A549 (cell line): ENCODE measurements around the gene CTNS. TPM values are rescaled to one million over a fixed set of nuclear protein-coding genes. Genes with fewer than 3 reads are reported as not detected.

Experiments used
- ATAC-seq, 2 experiments: fragments of 200-7000 bp in 1 of 2; fragments of >200 bp in 1 of 2; cut with Nextera tagmentation in 1 of 2; cut with Tn5 transposase in 1 of 2; 3 replicates each; pipeline versions ENCODE4 v1.8.0 to v1.9.1; 2018 to 2020; ENCODE audit warnings: mild to moderate bottlenecking in 1 of 2, moderate library complexity in 1 of 2
- CTCF ChIA-PET: fragments of 300-600 bp; sonication (Branson Sonifier 250); formaldehyde crosslinking; extraction: SDS; loops from one replicate; lab custom pipeline; 2021; ENCODE audit warnings: antibody characterized with exemption, inconsistent platforms; lab: Yijun Ruan, JAX
- POLR2A ChIA-PET: fragments of 350-600 bp; formaldehyde crosslinking; extraction: SDS; loops from one replicate; lab custom pipeline; 2021; ENCODE audit warnings: antibody characterized with exemption, inconsistent platforms; lab: Yijun Ruan, JAX
- DNase-seq, 2 experiments: peaks; one replicate each; pipeline versions ENCODE4 v3.0.0 to v3.0.0-alpha.2; 2011 to 2016; ENCODE audit warnings: low read depth in 1 of 2, low spot score in 1 of 2
- FAIRE-seq: peaks from 2 replicates; lab custom pipeline; 2011; peaks lifted over from hg19 to GRCh38; lab: Jason Lieb, UNC
- H3K27ac ChIP-seq, 2 experiments: fragments of >200 bp; sonication (Bioruptor Twin); formaldehyde crosslinking; 3 replicates each; pipeline ENCODE4 v1.5.1; 2016 to 2017
- H3K4me1 ChIP-seq: fragments of >200 bp; sonication (Bioruptor Twin); formaldehyde crosslinking; 3 replicates; pipeline ENCODE4 v1.6.1; 2016
- H3K4me2 ChIP-seq: fragments of >200 bp; sonication (Bioruptor Twin); formaldehyde crosslinking; 3 replicates; pipeline ENCODE4 v1.6.1; 2016
- H3K4me3 ChIP-seq: fragments of >200 bp; sonication (Bioruptor Twin); formaldehyde crosslinking; 3 replicates; pipeline ENCODE4 v1.5.1; 2016
- H3K9me3 ChIP-seq: fragments of >200 bp; sonication (Bioruptor Twin); formaldehyde crosslinking; 3 replicates; pipeline ENCODE4 v1.6.1; 2016
- CHD4 ChIP-seq: fragments of 200-600 bp; sonication (generic); IDR thresholded peaks from 2 replicates; pipeline ENCODE4 v1.6.1; 2016; ENCODE audit warnings: antibody characterized with exemption, mild to moderate bottlenecking, borderline replicate concordance
- EHF ChIP-seq: fragments of 250-450 bp; sonication (Bioruptor Pico); IDR thresholded peaks from 2 replicates; pipeline ENCODE4 v1.5.0; 2020; ENCODE audit warnings: mild to moderate bottlenecking
- EHMT2 ChIP-seq: fragments of 200-600 bp; sonication (generic); IDR thresholded peaks from 2 replicates; pipeline ENCODE4 v1.6.1; 2016; ENCODE audit warnings: antibody characterized with exemption, low read depth, mild to moderate bottlenecking, moderate library complexity
- ESRRA ChIP-seq: fragments of 150-350 bp; IDR thresholded peaks from 2 replicates; pipeline ENCODE4 v1.6.1; 2014; ENCODE audit warnings: mild to moderate bottlenecking, low read length, borderline replicate concordance
- FOSB ChIP-seq: fragments of 250-450 bp; sonication (Bioruptor Pico); IDR thresholded peaks from 2 replicates; pipeline ENCODE4 v1.5.0; 2020; ENCODE audit warnings: mild to moderate bottlenecking, moderate library complexity
- HDAC2 ChIP-seq: fragments of 200-600 bp; sonication (generic); IDR thresholded peaks from 2 replicates; pipeline ENCODE4 v1.6.1; 2016
- HEYL ChIP-seq: fragments of 250-450 bp; sonication (Bioruptor Pico); IDR thresholded peaks from 2 replicates; pipeline ENCODE4 v1.8.0; 2021; ENCODE audit warnings: mild to moderate bottlenecking, moderate library complexity
- MAFK ChIP-seq: fragments of 450-650 bp; IDR thresholded peaks from 2 replicates; pipeline ENCODE4 v1.6.1; 2014; ENCODE audit not compliant: partially characterized antibody
- NFE2L2 ChIP-seq: fragments of 150-350 bp; conservative IDR thresholded peaks from 2 replicates; pipeline ENCODE4 v1.6.1; 2014; ENCODE audit warnings: low read length
- RFX5 ChIP-seq: fragments of 450-650 bp; IDR thresholded peaks from 2 replicates; pipeline ENCODE4 v1.7.1; 2014; ENCODE audit warnings: antibody characterized with exemption, mild to moderate bottlenecking, moderate library complexity
- ZC3H11A ChIP-seq: fragments of 450-650 bp; IDR thresholded peaks from 2 replicates; pipeline ENCODE4 v1.6.1; 2014; ENCODE audit warnings: antibody characterized with exemption, mild to moderate bottlenecking
- ZFP36 ChIP-seq: fragments of 450-650 bp; IDR thresholded peaks from 2 replicates; pipeline ENCODE4 v1.6.1; 2014; ENCODE audit warnings: borderline replicate concordance; ENCODE audit not compliant: partially characterized antibody
- WGBS: methylation state at CpG from one replicate; pipeline ENCODE4 v1.1.6; 2017; ENCODE audit errors: missing lambda C conversion rate; 5-methylcytosine and 5-hydroxymethylcytosine counted together
- polyA plus RNA-seq, 4 experiments: library from polyadenylated mRNA; depleted of rRNA in 3 of 4; stranded (reverse); fragments of >200 nt; fragmentation: RNase III in 1 of 4; extraction: RNeasy Plus Mini Kit Qiagen cat#74134 plus additional on column Dnase treatment in 1 of 4; gene quantifications; 2 replicates in 3 of 4; 3 replicates in 1 of 4; pipeline ENCODE4 v1.2.3, GENCODE V29; 2011 to 2017
- TF ChIP-seq, protein P1 (sequence below): IDR thresholded peaks from 2 replicates; pipeline ENCODE4 v1.6.1; 2012; ENCODE audit warnings: low read depth, borderline replicate concordance
- TF ChIP-seq, protein P2 (sequence below): fragments of 250-450 bp; sonication (Bioruptor Pico); IDR thresholded peaks from 2 replicates; pipeline ENCODE4 v1.5.0; 2021; ENCODE audit warnings: mild to moderate bottlenecking, moderate library complexity, borderline replicate concordance
- TF ChIP-seq, protein P3 (sequence below): IDR thresholded peaks from 2 replicates; pipeline ENCODE4 v1.6.1; 2012
- TF ChIP-seq, protein P4 (sequence below): fragments of 450-650 bp; IDR thresholded peaks from 2 replicates; pipeline ENCODE4 v1.6.1; 2014; ENCODE audit warnings: antibody characterized with exemption
- TF ChIP-seq, protein P5 (sequence below): fragments of 200-600 bp; sonication (generic); IDR thresholded peaks from 2 replicates; pipeline ENCODE4 v1.6.1; 2016; ENCODE audit warnings: antibody characterized with exemption, mild to moderate bottlenecking, moderate library complexity

The CTNS gene
- polyA plus RNA-seq, 2 of the 4 experiments (the other 2 are of a cell fraction), result 6.5 to 20.3 TPM

DNA sequence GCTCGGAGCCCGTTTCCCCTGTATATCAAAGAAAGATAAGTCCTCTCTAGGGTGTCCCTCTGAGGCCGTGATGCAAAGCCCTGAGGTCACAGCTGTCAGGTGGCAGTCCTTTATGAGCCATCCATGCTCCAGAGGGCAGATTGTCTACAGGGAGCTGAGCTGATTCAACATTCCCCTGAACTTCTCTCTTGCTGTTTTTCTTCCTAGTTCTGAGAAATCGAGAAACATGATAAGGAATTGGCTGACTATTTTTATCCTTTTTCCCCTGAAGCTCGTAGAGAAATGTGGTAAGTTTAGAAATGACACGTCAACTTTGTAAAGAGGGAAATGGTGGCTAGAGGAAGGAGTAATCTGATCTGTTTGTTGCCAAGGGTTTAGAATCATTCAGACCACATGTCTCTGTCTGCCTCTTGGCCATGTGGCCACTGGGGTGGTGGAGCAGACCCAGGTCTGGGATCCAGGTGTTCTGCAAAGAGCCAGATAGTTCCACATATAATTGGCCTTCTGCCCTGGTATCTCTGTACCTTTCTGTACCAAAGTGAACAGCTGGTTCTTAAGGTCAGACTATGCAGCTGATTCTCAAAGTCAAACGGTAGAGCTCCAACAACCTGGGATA is 3.5 kb downstream of the CTNS start:
- 81% methylated on average over 7 of the region's 7 CpGs for WGBS
- Histone ChIP-seq H3K27ac (no peak overlapping the region), H3K9me3 (no peaks in the 10 kb centered on the region), H3K4me1 (peaks cover 11% of the 10 kb centered on the region), H3K4me3 (no peak overlapping the region), H3K4me2 (no peak overlapping the region)
- POLR2A ChIA-PET, result no interaction called here
- FAIRE-seq, result peak; percentile 36
- TF ChIP-seq, protein P1, sequence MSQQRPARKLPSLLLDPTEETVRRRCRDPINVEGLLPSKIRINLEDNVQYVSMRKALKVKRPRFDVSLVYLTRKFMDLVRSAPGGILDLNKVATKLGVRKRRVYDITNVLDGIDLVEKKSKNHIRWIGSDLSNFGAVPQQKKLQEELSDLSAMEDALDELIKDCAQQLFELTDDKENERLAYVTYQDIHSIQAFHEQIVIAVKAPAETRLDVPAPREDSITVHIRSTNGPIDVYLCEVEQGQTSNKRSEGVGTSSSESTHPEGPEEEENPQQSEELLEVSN, result no peak
- TF ChIP-seq, protein P2, sequence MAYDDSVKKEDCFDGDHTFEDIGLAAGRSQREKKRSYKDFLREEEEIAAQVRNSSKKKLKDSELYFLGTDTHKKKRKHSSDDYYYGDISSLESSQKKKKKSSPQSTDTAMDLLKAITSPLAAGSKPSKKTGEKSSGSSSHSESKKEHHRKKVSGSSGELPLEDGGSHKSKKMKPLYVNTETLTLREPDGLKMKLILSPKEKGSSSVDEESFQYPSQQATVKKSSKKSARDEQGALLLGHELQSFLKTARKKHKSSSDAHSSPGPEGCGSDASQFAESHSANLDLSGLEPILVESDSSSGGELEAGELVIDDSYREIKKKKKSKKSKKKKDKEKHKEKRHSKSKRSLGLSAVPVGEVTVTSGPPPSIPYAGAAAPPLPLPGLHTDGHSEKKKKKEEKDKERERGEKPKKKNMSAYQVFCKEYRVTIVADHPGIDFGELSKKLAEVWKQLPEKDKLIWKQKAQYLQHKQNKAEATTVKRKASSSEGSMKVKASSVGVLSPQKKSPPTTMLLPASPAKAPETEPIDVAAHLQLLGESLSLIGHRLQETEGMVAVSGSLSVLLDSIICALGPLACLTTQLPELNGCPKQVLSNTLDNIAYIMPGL (CRISPR knock-in tag), result no peak
- CTCF ChIA-PET, result interaction anchor here (0.6 to 2.7 kb wide), 7 partner anchors 8 to 761 kb away, joined by 3 to 12 read pairs (median 4); no protein-coding TSS in a partner anchor
- no peak for ATAC-seq
- DNase-seq, result no peak

DNA sequence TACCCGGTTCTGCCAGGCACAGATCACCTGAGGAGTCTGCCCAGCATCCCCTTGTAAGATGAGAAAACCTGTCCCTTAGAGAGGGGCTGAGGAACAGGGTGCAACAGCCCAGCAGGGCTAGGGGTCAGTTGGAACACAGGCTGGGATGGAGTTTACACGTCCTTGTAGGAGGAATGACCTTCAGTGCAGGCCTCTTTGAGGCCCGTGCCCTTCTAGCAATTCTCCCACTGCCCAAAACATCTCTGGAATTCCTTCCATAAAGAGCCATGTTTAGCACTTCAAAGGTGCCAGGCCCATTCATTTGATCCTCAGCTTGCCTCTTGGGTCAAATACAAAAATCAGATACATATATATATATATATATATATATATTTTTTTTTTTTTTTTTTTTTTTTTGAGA is 4.5 kb downstream of the CTNS start:
- TF ChIP-seq ZFP36, result no peak
- no peak for TF ChIP-seq EHMT2
- TF ChIP-seq, protein P3, sequence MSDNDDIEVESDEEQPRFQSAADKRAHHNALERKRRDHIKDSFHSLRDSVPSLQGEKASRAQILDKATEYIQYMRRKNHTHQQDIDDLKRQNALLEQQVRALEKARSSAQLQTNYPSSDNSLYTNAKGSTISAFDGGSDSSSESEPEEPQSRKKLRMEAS, result no peak
- TF ChIP-seq EHF (CRISPR knock-in tag), result no peak
- TF ChIP-seq ZC3H11A, result no peak
- no peak for TF ChIP-seq HDAC2
- no peak for TF ChIP-seq NFE2L2
- TF ChIP-seq, protein P4, sequence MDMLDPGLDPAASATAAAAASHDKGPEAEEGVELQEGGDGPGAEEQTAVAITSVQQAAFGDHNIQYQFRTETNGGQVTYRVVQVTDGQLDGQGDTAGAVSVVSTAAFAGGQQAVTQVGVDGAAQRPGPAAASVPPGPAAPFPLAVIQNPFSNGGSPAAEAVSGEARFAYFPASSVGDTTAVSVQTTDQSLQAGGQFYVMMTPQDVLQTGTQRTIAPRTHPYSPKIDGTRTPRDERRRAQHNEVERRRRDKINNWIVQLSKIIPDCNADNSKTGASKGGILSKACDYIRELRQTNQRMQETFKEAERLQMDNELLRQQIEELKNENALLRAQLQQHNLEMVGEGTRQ, result no peak
- TF ChIP-seq FOSB (CRISPR knock-in tag), result no peak
- no peak for TF ChIP-seq HEYL (CRISPR knock-in tag)
- TF ChIP-seq, protein P5, sequence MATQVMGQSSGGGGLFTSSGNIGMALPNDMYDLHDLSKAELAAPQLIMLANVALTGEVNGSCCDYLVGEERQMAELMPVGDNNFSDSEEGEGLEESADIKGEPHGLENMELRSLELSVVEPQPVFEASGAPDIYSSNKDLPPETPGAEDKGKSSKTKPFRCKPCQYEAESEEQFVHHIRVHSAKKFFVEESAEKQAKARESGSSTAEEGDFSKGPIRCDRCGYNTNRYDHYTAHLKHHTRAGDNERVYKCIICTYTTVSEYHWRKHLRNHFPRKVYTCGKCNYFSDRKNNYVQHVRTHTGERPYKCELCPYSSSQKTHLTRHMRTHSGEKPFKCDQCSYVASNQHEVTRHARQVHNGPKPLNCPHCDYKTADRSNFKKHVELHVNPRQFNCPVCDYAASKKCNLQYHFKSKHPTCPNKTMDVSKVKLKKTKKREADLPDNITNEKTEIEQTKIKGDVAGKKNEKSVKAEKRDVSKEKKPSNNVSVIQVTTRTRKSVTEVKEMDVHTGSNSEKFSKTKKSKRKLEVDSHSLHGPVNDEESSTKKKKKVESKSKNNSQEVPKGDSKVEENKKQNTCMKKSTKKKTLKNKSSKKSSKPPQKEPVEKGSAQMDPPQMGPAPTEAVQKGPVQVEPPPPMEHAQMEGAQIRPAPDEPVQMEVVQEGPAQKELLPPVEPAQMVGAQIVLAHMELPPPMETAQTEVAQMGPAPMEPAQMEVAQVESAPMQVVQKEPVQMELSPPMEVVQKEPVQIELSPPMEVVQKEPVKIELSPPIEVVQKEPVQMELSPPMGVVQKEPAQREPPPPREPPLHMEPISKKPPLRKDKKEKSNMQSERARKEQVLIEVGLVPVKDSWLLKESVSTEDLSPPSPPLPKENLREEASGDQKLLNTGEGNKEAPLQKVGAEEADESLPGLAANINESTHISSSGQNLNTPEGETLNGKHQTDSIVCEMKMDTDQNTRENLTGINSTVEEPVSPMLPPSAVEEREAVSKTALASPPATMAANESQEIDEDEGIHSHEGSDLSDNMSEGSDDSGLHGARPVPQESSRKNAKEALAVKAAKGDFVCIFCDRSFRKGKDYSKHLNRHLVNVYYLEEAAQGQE, result no peak
- no peak for TF ChIP-seq MAFK
- no peak for TF ChIP-seq ESRRA
- no peak for TF ChIP-seq RFX5
- TF ChIP-seq CHD4, result no peak
- FAIRE-seq (no peak), DNase-seq (no peak), ATAC-seq (no peak)
- H3K4me1 ChIP-seq, result peaks cover 7% of the 10 kb centered on the region; the same call in 2 of the 3 replicates
- H3K4me2 ChIP-seq, result no peak overlapping the region
- no peak overlapping the region for H3K4me3 ChIP-seq
- no peak overlapping the region for H3K27ac ChIP-seq
- POLR2A ChIA-PET, result no interaction called here
- no peaks in the 10 kb centered on the region for H3K9me3 ChIP-seq
- CTCF ChIA-PET, result interaction anchor here (0.6 to 2.3 kb wide), 6 partner anchors 16 to 592 kb away, joined by 3 to 7 read pairs (median 4); no protein-coding TSS in a partner anchor
- WGBS, result 73% methylated on average over 3 of the region's 3 CpGs
